ENCODE data around the gene GABPB1.

Gene GABPB1

DNA sequence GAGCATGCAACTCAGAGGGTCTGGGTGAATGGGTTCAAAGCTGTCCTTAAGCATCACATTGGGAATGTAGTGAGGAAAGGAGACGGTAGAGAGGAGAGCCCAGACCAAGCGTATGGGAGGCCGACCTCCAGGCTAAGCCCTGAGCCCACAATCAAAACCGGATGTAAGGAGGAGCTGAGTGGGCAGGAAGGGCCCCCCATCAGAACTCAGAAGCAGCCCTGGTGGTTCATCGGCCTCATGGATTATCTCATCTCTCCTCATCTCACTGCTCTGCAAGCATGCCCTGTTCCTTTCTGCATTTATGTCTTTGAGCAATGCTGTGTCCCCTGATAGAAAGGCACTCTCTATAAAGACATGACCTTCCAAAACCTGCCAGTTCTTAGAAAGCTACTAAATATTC is 95.7 kb downstream of the GABPB1 start:
- Histone ChIP-seq H2BK120ac (ENCODE audit: low read depth, low read length) (no peak overlapping the region), H3K4me2 (ENCODE audit: low read length) (no peak overlapping the region), H3K9ac (ENCODE audit: low read length) (no peak overlapping the region), H3K4me3 (ENCODE audit: low read length) (no peak overlapping the region), H2BK5ac (ENCODE audit: low read length) (no peak overlapping the region), H4K5ac (ENCODE audit: low read length) (no peak overlapping the region), H3K79me2 (ENCODE audit: control insufficient read depth, insufficient read depth, low read length) (no peaks in the 10 kb centered on the region), H3K56ac (ENCODE audit: low read length) (no peak overlapping the region), H3K36me3 (ENCODE audit: control insufficient read depth, insufficient read depth, low read length) (no peaks in the 10 kb centered on the region), H3K23ac (ENCODE audit: low read length) (no peak overlapping the region), H3K79me1 (ENCODE audit: low read length) (no peaks in the 10 kb centered on the region), H2AK5ac (ENCODE audit: low read length) (no peak overlapping the region), H4K8ac (ENCODE audit: low read depth, low read length) (no peak overlapping the region), H2BK15ac (replicated peaks; ENCODE audit: low read depth) (no peak overlapping the region), H3K27ac (ENCODE audit: low read depth, low read length) (no peak overlapping the region), H3K18ac (ENCODE audit: low read length) (no peak overlapping the region), H3K27me3 (ENCODE audit: insufficient read depth, low read length, poor library complexity) (no peaks in the 10 kb centered on the region), H3K4me1 (ENCODE audit: control insufficient read depth, low read depth, low read length) (no peaks in the 10 kb centered on the region), H3K4ac (ENCODE audit: low read depth, low read length) (no peak overlapping the region)
- DNase-seq = no peak
- WGBS (ENCODE audit: extremely low coverage, insufficient coverage, low lambda C conversion rate) = no CpG with 5 or more reads among the region's 5 CpGs

GRCh38 chr15:50257924-50258323 is 97.1 kb downstream of the GABPB1 start:
- Histone ChIP-seq H4K8ac (ENCODE audit: low read depth, low read length) (no peak overlapping the region), H3K79me1 (ENCODE audit: low read length) (no peaks in the 10 kb centered on the region), H3K56ac (ENCODE audit: low read length) (no peak overlapping the region), H3K9ac (ENCODE audit: low read length) (no peak overlapping the region), H3K79me2 (ENCODE audit: control insufficient read depth, insufficient read depth, low read length) (no peaks in the 10 kb centered on the region), H3K23ac (ENCODE audit: low read length) (no peak overlapping the region), H4K5ac (ENCODE audit: low read length) (no peak overlapping the region), H3K27me3 (ENCODE audit: insufficient read depth, low read length, poor library complexity) (no peaks in the 10 kb centered on the region), H2BK15ac (replicated peaks; ENCODE audit: low read depth) (no peak overlapping the region), H3K4me2 (ENCODE audit: low read length) (no peak overlapping the region), H2BK120ac (ENCODE audit: low read depth, low read length) (no peak overlapping the region), H3K4ac (ENCODE audit: low read depth, low read length) (no peak overlapping the region), H3K4me1 (ENCODE audit: control insufficient read depth, low read depth, low read length) (no peaks in the 10 kb centered on the region), H3K36me3 (ENCODE audit: control insufficient read depth, insufficient read depth, low read length) (no peaks in the 10 kb centered on the region), H3K18ac (ENCODE audit: low read length) (no peak overlapping the region), H3K4me3 (ENCODE audit: low read length) (no peak overlapping the region), H3K27ac (ENCODE audit: low read depth, low read length) (no peak overlapping the region), H2BK5ac (ENCODE audit: low read length) (no peak overlapping the region), H2AK5ac (ENCODE audit: low read length) (no peak overlapping the region)
- DNase-seq = no peak
- WGBS (ENCODE audit: extremely low coverage, insufficient coverage, low lambda C conversion rate) = no CpG with 5 or more reads among the region's 3 CpGs

- H2BK15ac ChIP-seq (replicated peaks; ENCODE audit: low read depth) = no peak overlapping the region
- H3K9ac ChIP-seq (ENCODE audit: low read length) = no peak overlapping the region
- no peaks in the 10 kb centered on the region for H3K27me3 ChIP-seq (ENCODE audit: insufficient read depth, low read length, poor library complexity)
- H4K5ac ChIP-seq (ENCODE audit: low read length) = no peak overlapping the region
- H3K4me1 ChIP-seq (ENCODE audit: control insufficient read depth, low read depth, low read length) = no peaks in the 10 kb centered on the region
- no peak overlapping the region for H3K4ac ChIP-seq (ENCODE audit: low read depth, low read length)
- H3K79me2 ChIP-seq (ENCODE audit: control insufficient read depth, insufficient read depth, low read length) = no peaks in the 10 kb centered on the region
- no peak overlapping the region for H3K27ac ChIP-seq (ENCODE audit: low read depth, low read length)
- no peak overlapping the region for H3K4me3 ChIP-seq (ENCODE audit: low read length)
- H4K8ac ChIP-seq (ENCODE audit: low read depth, low read length) = no peak overlapping the region
- no peak overlapping the region for H3K56ac ChIP-seq (ENCODE audit: low read length)
- no peaks in the 10 kb centered on the region for H3K79me1 ChIP-seq (ENCODE audit: low read length)
- H3K4me2 ChIP-seq (ENCODE audit: low read length) = no peak overlapping the region
- no peak overlapping the region for H2AK5ac ChIP-seq (ENCODE audit: low read length)
- H3K18ac ChIP-seq (ENCODE audit: low read length) = no peak overlapping the region
- no peak overlapping the region for H2BK120ac ChIP-seq (ENCODE audit: low read depth, low read length)
- no peak overlapping the region for H2BK5ac ChIP-seq (ENCODE audit: low read length)
- no CpG with 5 or more reads among the region's 8 CpGs for WGBS (ENCODE audit: extremely low coverage, insufficient coverage, low lambda C conversion rate)
- no peak overlapping the region for H3K23ac ChIP-seq (ENCODE audit: low read length)
- no peak for DNase-seq
- H3K36me3 ChIP-seq (ENCODE audit: control insufficient read depth, insufficient read depth, low read length) = no peaks in the 10 kb centered on the region
Observed at GRCh38 chr15:50257332-50257731, 97.7 kb downstream of the GABPB1 start.

DNA sequence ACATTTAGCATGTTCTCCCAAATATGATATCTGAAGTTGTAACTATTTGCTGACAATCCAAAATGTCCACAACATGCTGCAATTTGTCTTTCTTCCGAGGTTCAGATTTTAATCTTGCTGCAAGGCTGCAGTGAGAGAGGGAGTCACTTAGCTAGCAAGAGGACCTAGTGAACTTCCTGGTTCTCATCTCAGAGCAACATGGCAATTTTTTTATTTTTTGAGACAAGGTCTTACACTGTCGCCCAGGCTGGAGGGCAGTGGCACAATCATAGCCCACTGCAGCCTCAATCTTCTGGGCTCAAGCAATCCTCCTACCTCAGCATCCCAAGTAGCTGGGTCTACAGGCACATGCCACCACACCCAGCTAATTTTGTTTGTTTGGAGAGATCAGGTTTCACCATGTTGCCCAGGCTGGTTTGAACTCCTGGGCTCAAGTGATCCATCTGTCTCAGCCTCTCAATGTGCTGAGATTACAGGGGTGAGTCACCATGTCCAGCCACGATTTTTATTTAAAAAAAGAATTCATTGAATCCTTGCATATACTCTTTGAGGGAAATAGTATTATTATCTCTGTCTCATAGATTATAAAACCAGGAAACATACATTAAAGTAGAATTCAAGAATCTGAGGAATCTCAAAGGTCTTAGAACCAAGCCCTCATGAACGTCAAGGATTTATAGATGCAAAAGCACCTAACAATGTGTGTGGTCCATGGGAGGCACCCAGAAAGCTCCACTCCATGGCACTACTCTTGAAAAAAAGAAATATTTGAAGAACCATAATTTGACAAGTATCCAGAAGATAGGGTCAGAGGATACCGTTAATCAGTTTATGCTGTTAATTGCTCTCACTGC is 98.6 kb downstream of the GABPB1 start:
- Histone ChIP-seq H3K4me1 (ENCODE audit: control insufficient read depth, low read depth, low read length) (no peaks in the 10 kb centered on the region), H3K9ac (ENCODE audit: low read length) (no peak overlapping the region), H2BK120ac (ENCODE audit: low read depth, low read length) (no peak overlapping the region), H3K18ac (ENCODE audit: low read length) (no peak overlapping the region), H2BK5ac (ENCODE audit: low read length) (no peak overlapping the region), H3K27me3 (ENCODE audit: insufficient read depth, low read length, poor library complexity) (no peaks in the 10 kb centered on the region), H3K27ac (ENCODE audit: low read depth, low read length) (no peak overlapping the region), H4K8ac (ENCODE audit: low read depth, low read length) (no peak overlapping the region), H4K5ac (ENCODE audit: low read length) (no peak overlapping the region), H3K56ac (ENCODE audit: low read length) (no peak overlapping the region), H3K36me3 (ENCODE audit: control insufficient read depth, insufficient read depth, low read length) (no peaks in the 10 kb centered on the region), H2BK15ac (replicated peaks; ENCODE audit: low read depth) (no peak overlapping the region), H3K4me2 (ENCODE audit: low read length) (no peak overlapping the region), H2AK5ac (ENCODE audit: low read length) (no peak overlapping the region), H3K4ac (ENCODE audit: low read depth, low read length) (no peak overlapping the region), H3K23ac (ENCODE audit: low read length) (no peak overlapping the region), H3K79me2 (ENCODE audit: control insufficient read depth, insufficient read depth, low read length) (no peaks in the 10 kb centered on the region), H3K4me3 (ENCODE audit: low read length) (no peak overlapping the region), H3K79me1 (ENCODE audit: low read length) (no peaks in the 10 kb centered on the region)
- no CpG with 5 or more reads among the region's 5 CpGs for WGBS (ENCODE audit: extremely low coverage, insufficient coverage, low lambda C conversion rate)
- no peak for DNase-seq

GRCh38 chr15:50252556-50252955 is 102.4 kb downstream of the GABPB1 start:
- H3K27ac ChIP-seq (ENCODE audit: low read depth, low read length) = no peak overlapping the region
- no peaks in the 10 kb centered on the region for H3K27me3 ChIP-seq (ENCODE audit: insufficient read depth, low read length, poor library complexity)
- DNase-seq = no peak

More at GRCh38 chr15:50252556-50252955, 102.4 kb downstream of the GABPB1 start:
- Histone ChIP-seq H3K9ac (ENCODE audit: low read length) (no peak overlapping the region), H3K56ac (ENCODE audit: low read length) (no peak overlapping the region), H2BK15ac (replicated peaks; ENCODE audit: low read depth) (no peak overlapping the region), H3K36me3 (ENCODE audit: control insufficient read depth, insufficient read depth, low read length) (no peaks in the 10 kb centered on the region), H3K18ac (ENCODE audit: low read length) (no peak overlapping the region), H3K4me1 (ENCODE audit: control insufficient read depth, low read depth, low read length) (no peaks in the 10 kb centered on the region), H3K4me3 (ENCODE audit: low read length) (no peak overlapping the region), H3K79me1 (ENCODE audit: low read length) (no peaks in the 10 kb centered on the region), H3K23ac (ENCODE audit: low read length) (no peak overlapping the region), H2BK120ac (ENCODE audit: low read depth, low read length) (no peak overlapping the region), H4K5ac (ENCODE audit: low read length) (no peak overlapping the region), H3K4me2 (ENCODE audit: low read length) (no peak overlapping the region), H4K8ac (ENCODE audit: low read depth, low read length) (no peak overlapping the region), H3K79me2 (ENCODE audit: control insufficient read depth, insufficient read depth, low read length) (no peaks in the 10 kb centered on the region), H3K4ac (ENCODE audit: low read depth, low read length) (no peak overlapping the region), H2AK5ac (ENCODE audit: low read length) (no peak overlapping the region), H2BK5ac (ENCODE audit: low read length) (no peak overlapping the region)
- WGBS (ENCODE audit: extremely low coverage, insufficient coverage, low lambda C conversion rate) = no CpG with 5 or more reads among the region's 11 CpGs

Measured in mesendoderm (in vitro differentiated cells).